GM12801 (cell line): ENCODE results near the gene ITGAD.

Source experiments
- CTCF ChIP-seq: IDR thresholded peaks from one replicate; pipeline ENCODE4 v1.5.1; 2011; ENCODE audit warnings: control low read depth; ENCODE audit not compliant: insufficient read length; ENCODE audit errors: extremely low read depth

ITGAD gene

GRCh38 chr16:31467858-31468257 lies 74.7 kb downstream of the ITGAD start:
- no peak for TF ChIP-seq CTCF

GRCh38 chr16:31470615-31471014 lies 77.5 kb downstream of the ITGAD start:
- no peak for TF ChIP-seq CTCF

- no peak for TF ChIP-seq CTCF
Observed at GRCh38 chr16:31471241-31471874, 78.2 kb downstream of the ITGAD start.

- no peak for TF ChIP-seq CTCF
Observed at GRCh38 chr16:31471875-31472708, 79.0 kb downstream of the ITGAD start, which contains the start of gene TGFB1I1. Gene TGFB1I1, plus strand, starts transcription at chr16:31472152. Its CDS starts 37 bp downstream, at chr16:31472189.

GRCh38 chr16:31472709-31473203 lies 79.6 kb downstream of the ITGAD start:
- TF ChIP-seq CTCF, result no peak

- TF ChIP-seq CTCF, result no peak
Observed at GRCh38 chr16:31473264-31473984, 80.3 kb downstream of the ITGAD start.

- no peak for TF ChIP-seq CTCF
Observed at GRCh38 chr16:31474173-31474714, 81.1 kb downstream of the ITGAD start.
